ENCODE results near the gene PAX6. TPM values are rescaled to one million over a fixed set of nuclear protein-coding genes. Genes with fewer than 3 reads are reported as not detected.
A peak's percentile ranks its signal among the peaks of the same experiment; 100 is the strongest.

Gene PAX6
- total and polyA plus RNA-seq, 2 of the 4 experiments (the other 2 are of a cell fraction): not detected

DNA sequence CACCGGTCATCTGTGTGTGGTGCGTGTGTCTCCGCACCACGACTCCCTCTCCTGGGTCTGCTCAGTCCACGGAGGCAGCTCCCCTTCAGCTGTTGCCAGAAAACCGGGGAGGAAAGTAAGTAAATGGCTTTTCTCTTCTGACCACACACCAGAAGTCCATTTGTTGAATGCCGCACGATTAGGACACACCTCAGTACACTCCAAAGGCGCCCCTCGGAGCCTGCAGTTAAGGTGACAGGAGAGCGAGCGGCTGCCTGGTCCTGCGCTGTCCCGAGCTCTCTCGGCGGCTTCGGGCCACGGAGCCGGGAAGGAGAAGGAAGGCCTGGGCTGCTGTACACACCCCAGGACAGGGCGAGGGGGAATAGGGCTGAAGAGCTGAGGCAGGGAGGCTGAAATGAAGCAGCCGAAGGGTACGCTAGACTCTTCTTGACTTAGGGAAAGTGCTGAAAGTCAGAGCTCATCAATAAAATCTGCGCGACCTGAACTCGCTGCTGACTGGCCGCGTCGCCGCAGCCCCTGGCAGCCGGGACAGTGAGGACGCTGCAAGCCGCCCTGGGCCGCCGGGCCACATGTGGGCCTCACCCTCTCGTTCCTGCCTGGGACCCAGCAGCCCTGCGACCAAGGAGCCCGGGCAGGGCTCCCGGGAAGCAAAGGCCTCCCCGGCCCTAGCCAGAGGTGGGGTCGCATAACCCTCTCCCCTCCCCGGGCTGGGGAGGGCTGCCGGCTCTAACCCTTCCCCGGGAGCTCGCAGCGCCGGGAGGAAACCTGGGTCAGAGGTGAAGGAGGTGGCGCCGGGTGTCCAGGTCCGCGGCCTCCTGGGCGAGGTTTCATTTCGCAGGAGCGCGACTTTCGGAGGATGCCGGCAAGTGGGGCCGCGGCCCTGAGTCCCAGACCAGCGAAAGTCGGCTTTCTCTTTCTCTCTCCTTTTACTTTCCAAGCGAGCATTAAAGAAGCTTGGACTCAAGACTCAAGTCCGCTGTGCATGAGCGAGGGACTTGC is 1.6 kb upstream of the PAX6 start:
- Histone ChIP-seq H4K5ac (ENCODE audit: low read depth, low read length) (no peak overlapping the region), H3K4me3 (ENCODE audit: insufficient read depth, low read depth, low read length) (0 out of 2 replicates have a peak overlapping the region, but pooled peaks have one; percentile 7), H3K79me1 (ENCODE audit: low read depth in 1 of 2, low read length in 2 of 2) (no peaks in the 10 kb centered on the region), H2BK120ac (ENCODE audit: low read depth, low read length) (no peak overlapping the region), H3K4me2 (ENCODE audit: low read depth, low read length) (peak overlapping the region; percentile 52; the same call in 1 of the 2 replicates), H3K4me1 (ENCODE audit: control insufficient read depth, insufficient read depth, low read length) (no peaks in the 10 kb centered on the region; the same call in 1 of the 2 replicates), H3K4ac (ENCODE audit: low read depth, low read length) (no peak overlapping the region), H3K9ac (ENCODE audit: low read depth, low read length) (no peak overlapping the region), H2AK9ac (replicated peaks; ENCODE audit: low read depth, low read length, poor library complexity) (no peak overlapping the region), H2AK5ac (ENCODE audit: low read depth, low read length) (no peak overlapping the region), H2BK5ac (ENCODE audit: low read depth, low read length, poor library complexity, severe bottlenecking) (no peak overlapping the region), H3K36me3 (ENCODE audit: control insufficient read depth, insufficient read depth, low read length) (no peaks in the 10 kb centered on the region), H3K23ac (ENCODE audit: low read depth, low read length) (no peak overlapping the region), H2AFZ (replicated peaks; ENCODE audit: low read length, poor library complexity) (peak overlapping the region; percentile 43), H3K18ac (ENCODE audit: low read depth, low read length) (no peak overlapping the region), H2BK20ac (ENCODE audit: low read depth, low read length) (no peak overlapping the region), H3K9me3 (ENCODE audit: control insufficient read depth, insufficient read depth, low read length) (peaks cover 4% of the 10 kb centered on the region), H3K9me1 (ENCODE audit: insufficient read depth, low read length) (no peaks in the 10 kb centered on the region), H4K8ac (ENCODE audit: low read depth in 2 of 2, low read length in 2 of 2) (no peak overlapping the region), H3K14ac (replicated peaks; ENCODE audit: low read depth, low read length) (no peak overlapping the region), H2BK15ac (ENCODE audit: low read depth, low read length) (no peak overlapping the region), H4K20me1 (ENCODE audit: insufficient read depth, low read length) (peaks cover 15% of the 10 kb centered on the region), H3K27ac (ENCODE audit: insufficient read depth, low read length) (no peak overlapping the region), H4K91ac (ENCODE audit: insufficient read depth, low read depth, low read length) (no peak overlapping the region), H3K27me3 (ENCODE audit: control insufficient read depth, insufficient read depth, low read length) (peaks cover 99% of the 10 kb centered on the region), H3K56ac (ENCODE audit: extremely low read depth, insufficient read depth, low read length) (no peak overlapping the region)
- POLR2A ChIA-PET (ENCODE audit: unreplicated experiment): no interaction called here
- no TSS peak for BruUV-seq (replicated peaks)
- no peak for DNase-seq
- no peak for ATAC-seq (ENCODE audit: low read depth)
- in situ Hi-C loops (cut with MboI; ENCODE audit: low sequenced_read_pairs) (no loop called here), dilution Hi-C loops (cut with HindIII; ENCODE audit: low sequenced_read_pairs, unreplicated experiment) (no loop called here), intact Hi-C loops (cut with micrococcal nuclease) (no loop called here)
- WGBS, 2 experiments (ENCODE audit: extremely low coverage in 2 of 2, insufficient read length in 1 of 2): 16% methylated on average over 6 of the region's 63 CpGs; no CpG with 5 or more reads in 1 of the 2 experiments
- CTCF ChIA-PET: interaction anchor here (0.7 kb wide), 1 partner anchor 415 kb away, joined by 4 read pairs; no protein-coding TSS in a partner anchor
- no peak for TF ChIP-seq SMC3 (IDR thresholded peaks at IDR 0.05; ENCODE audit: low read depth, low read length)
- no peak for TF ChIP-seq POLR2A (IDR thresholded peaks at IDR 0.05; ENCODE audit: low read depth, low read length)
- TF ChIP-seq RAD21 (IDR thresholded peaks at IDR 0.05; ENCODE audit: low read length): no peak
- no peak for TF ChIP-seq RCOR1 (IDR thresholded peaks at IDR 0.05; ENCODE audit: insufficient replicate concordance, low read length)
- TF ChIP-seq NFE2L2 (IDR thresholded peaks at IDR 0.05; ENCODE audit: low read depth, low read length): no peak
- TF ChIP-seq MAFK (IDR thresholded peaks at IDR 0.05; ENCODE audit: low read depth, low read length): no peak
- no peak for TF ChIP-seq RFX5 (IDR thresholded peaks at IDR 0.05; ENCODE audit: low read depth, low read length)
- no peak for TF ChIP-seq MXI1 (IDR thresholded peaks at IDR 0.05; ENCODE audit: borderline replicate concordance, low read depth, low read length)
- TF ChIP-seq, protein P1, sequence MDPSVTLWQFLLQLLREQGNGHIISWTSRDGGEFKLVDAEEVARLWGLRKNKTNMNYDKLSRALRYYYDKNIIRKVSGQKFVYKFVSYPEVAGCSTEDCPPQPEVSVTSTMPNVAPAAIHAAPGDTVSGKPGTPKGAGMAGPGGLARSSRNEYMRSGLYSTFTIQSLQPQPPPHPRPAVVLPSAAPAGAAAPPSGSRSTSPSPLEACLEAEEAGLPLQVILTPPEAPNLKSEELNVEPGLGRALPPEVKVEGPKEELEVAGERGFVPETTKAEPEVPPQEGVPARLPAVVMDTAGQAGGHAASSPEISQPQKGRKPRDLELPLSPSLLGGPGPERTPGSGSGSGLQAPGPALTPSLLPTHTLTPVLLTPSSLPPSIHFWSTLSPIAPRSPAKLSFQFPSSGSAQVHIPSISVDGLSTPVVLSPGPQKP (IDR thresholded peaks at IDR 0.05; ENCODE audit: borderline replicate concordance, low read depth, low read length): no peak
- no peak for TF ChIP-seq MAZ (IDR thresholded peaks at IDR 0.05; ENCODE audit: borderline replicate concordance, low read depth, low read length)
- TF ChIP-seq, protein P2, sequence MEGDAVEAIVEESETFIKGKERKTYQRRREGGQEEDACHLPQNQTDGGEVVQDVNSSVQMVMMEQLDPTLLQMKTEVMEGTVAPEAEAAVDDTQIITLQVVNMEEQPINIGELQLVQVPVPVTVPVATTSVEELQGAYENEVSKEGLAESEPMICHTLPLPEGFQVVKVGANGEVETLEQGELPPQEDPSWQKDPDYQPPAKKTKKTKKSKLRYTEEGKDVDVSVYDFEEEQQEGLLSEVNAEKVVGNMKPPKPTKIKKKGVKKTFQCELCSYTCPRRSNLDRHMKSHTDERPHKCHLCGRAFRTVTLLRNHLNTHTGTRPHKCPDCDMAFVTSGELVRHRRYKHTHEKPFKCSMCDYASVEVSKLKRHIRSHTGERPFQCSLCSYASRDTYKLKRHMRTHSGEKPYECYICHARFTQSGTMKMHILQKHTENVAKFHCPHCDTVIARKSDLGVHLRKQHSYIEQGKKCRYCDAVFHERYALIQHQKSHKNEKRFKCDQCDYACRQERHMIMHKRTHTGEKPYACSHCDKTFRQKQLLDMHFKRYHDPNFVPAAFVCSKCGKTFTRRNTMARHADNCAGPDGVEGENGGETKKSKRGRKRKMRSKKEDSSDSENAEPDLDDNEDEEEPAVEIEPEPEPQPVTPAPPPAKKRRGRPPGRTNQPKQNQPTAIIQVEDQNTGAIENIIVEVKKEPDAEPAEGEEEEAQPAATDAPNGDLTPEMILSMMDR (conservative IDR thresholded peaks at IDR 0.05; ENCODE audit: low read depth, low read length): no peak
- TF ChIP-seq, protein P3, sequence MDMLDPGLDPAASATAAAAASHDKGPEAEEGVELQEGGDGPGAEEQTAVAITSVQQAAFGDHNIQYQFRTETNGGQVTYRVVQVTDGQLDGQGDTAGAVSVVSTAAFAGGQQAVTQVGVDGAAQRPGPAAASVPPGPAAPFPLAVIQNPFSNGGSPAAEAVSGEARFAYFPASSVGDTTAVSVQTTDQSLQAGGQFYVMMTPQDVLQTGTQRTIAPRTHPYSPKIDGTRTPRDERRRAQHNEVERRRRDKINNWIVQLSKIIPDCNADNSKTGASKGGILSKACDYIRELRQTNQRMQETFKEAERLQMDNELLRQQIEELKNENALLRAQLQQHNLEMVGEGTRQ (IDR thresholded peaks at IDR 0.05; ENCODE audit: low read depth, low read length): no peak
- no peak for TF ChIP-seq CHD1 (IDR thresholded peaks at IDR 0.05; ENCODE audit: low read depth, low read length)
- TF ChIP-seq BHLHE40 (IDR thresholded peaks at IDR 0.05; ENCODE audit: low read depth, low read length): no peak

Measured in IMR-90 (cell line).